HepG2 (cell line): ENCODE data around the gene LATS1. TPM values are rescaled to one million over a fixed set of nuclear protein-coding genes. Genes with fewer than 3 reads are reported as not detected.

Experiments
- ATAC-seq: fragments of 200-7000 bp; cut with Tn5 transposase; 3 replicates; pipeline ENCODE4 v1.9.1; 2020; ENCODE audit warnings: mild to moderate bottlenecking, moderate library complexity
- BruUV-seq: library from RNA; stranded (reverse); fragments of 400-500 nt; replicated peaks from 2 replicates; lab custom pipeline; 2021; lab: Mats Ljungman, UMichigan
- CTCF ChIA-PET: fragments of 300-600 bp; formaldehyde crosslinking; extraction: SDS; loops from one replicate; lab custom pipeline; 2021; ENCODE audit warnings: low total read pairs, inconsistent platforms, low intra/inter-chr PET ratio; lab: Yijun Ruan, JAX
- POLR2A ChIA-PET: fragments of 350-600 bp; sonication (Branson Sonifier 250); formaldehyde crosslinking; loops from one replicate; lab custom pipeline; 2020; ENCODE audit warnings: antibody characterized with exemption, inconsistent platforms; lab: Yijun Ruan, JAX
- DNase-seq: peaks from one replicate; pipeline ENCODE4 v3.0.0-alpha.2; 2015; ENCODE audit warnings: low spot score
- FAIRE-seq: peaks from 3 replicates; lab custom pipeline; 2011; peaks lifted over from hg19 to GRCh38; lab: Jason Lieb, UNC
- H2AFZ ChIP-seq: one replicate; pipeline ENCODE4 v1.6.1; 2011; ENCODE audit warnings: low read length, inconsistent platforms
- H3K27ac ChIP-seq: fragments of 300-600 bp; 3 replicates; pipeline ENCODE4 v1.8.0; 2011; ENCODE audit warnings: mixed run types, mild to moderate bottlenecking, mixed read lengths, low read length, inconsistent platforms; ENCODE audit not compliant: insufficient read depth; ENCODE audit errors: extremely low read length
- H3K27me3 ChIP-seq, 2 experiments: fragments of 200-600 bp in 1 of 2; 2 replicates in 1 of 2; 3 replicates in 1 of 2; pipeline versions ENCODE4 v1.6.0 to v1.8.0; 2011; ENCODE audit warnings: low read length in 2 of 2, mild to moderate bottlenecking in 2 of 2, moderate library complexity in 2 of 2, inconsistent platforms in 1 of 2; ENCODE audit not compliant: insufficient read depth in 2 of 2, control insufficient read depth in 1 of 2
- H3K36me3 ChIP-seq, 2 experiments: fragments of 200-600 bp in 1 of 2; replicated peaks in 1 of 2; 2 replicates in 1 of 2; 3 replicates in 1 of 2; pipeline versions ENCODE4 v1.5.1 to v1.8.0; 2011; ENCODE audit warnings: low read length in 2 of 2, inconsistent platforms in 1 of 2; ENCODE audit not compliant: insufficient read depth in 2 of 2, control insufficient read depth in 1 of 2
- H3K4me1 ChIP-seq: 2 replicates; pipeline ENCODE4 v1.5.1; 2012; ENCODE audit warnings: low read length, inconsistent platforms; ENCODE audit not compliant: insufficient read depth
- H3K4me2 ChIP-seq: 2 replicates; pipeline ENCODE4 v1.6.0; 2011; ENCODE audit warnings: low read depth, low read length, inconsistent platforms
- H3K4me3 ChIP-seq, 3 experiments: fragments of 200-600 bp in 1 of 3; sonication (generic), shearing (Covaris generic) in 1 of 3; replicated peaks in 1 of 3; 2 replicates each; pipeline ENCODE4 v1.5.1; 2011 to 2016; ENCODE audit warnings: low read length in 3 of 3, inconsistent platforms in 2 of 3, low read depth in 2 of 3, mild to moderate bottlenecking in 2 of 3, control low read depth in 1 of 3, mixed read lengths in 1 of 3; ENCODE audit not compliant: insufficient read depth in 1 of 3
- H3K79me2 ChIP-seq: one replicate; pipeline ENCODE4 v1.6.1; 2011; ENCODE audit warnings: low read length, inconsistent platforms; ENCODE audit not compliant: insufficient read depth
- H3K9ac ChIP-seq: 2 replicates; pipeline ENCODE4 v1.6.0; 2011; ENCODE audit warnings: mild to moderate bottlenecking, low read depth, low read length, inconsistent platforms; ENCODE audit not compliant: insufficient read depth
- H3K9me3 ChIP-seq: 2 replicates; pipeline ENCODE4 v1.5.1; 2012; ENCODE audit warnings: mild to moderate bottlenecking, low read length
- H4K20me1 ChIP-seq: 2 replicates; pipeline ENCODE4 v1.6.0; 2011; ENCODE audit warnings: inconsistent platforms, mild to moderate bottlenecking, low read length, moderate library complexity; ENCODE audit not compliant: insufficient read depth
- CEBPB ChIP-seq: IDR thresholded peaks from 2 replicates; pipeline ENCODE4 v1.6.1; 2011; ENCODE audit warnings: low read depth, low read length, improper control_type of control experiment, borderline replicate concordance
- CENPT ChIP-seq: sonication (generic); formaldehyde crosslinking; IDR thresholded peaks from 2 replicates; pipeline ENCODE4 v1.8.0; 2022; ENCODE audit warnings: low read depth, mild to moderate bottlenecking, moderate library complexity, missing genetic modification reagents
- ESRRA ChIP-seq: sonication (generic); formaldehyde crosslinking; IDR thresholded peaks from 2 replicates; pipeline ENCODE4 v1.5.1; 2020; ENCODE audit warnings: mild to moderate bottlenecking, low read depth, missing genetic modification reagents
- KLF12 ChIP-seq: sonication (generic); formaldehyde crosslinking; IDR thresholded peaks from 2 replicates; pipeline ENCODE4 v1.4.0; 2020; ENCODE audit warnings: missing genetic modification reagents, borderline replicate concordance
- MYC ChIP-seq: sonication (generic); formaldehyde crosslinking; IDR thresholded peaks from 2 replicates; pipeline ENCODE4 v1.9.0; 2021; ENCODE audit warnings: missing genetic modification reagents, borderline replicate concordance
- PTBP1 ChIP-seq: fragments of 200-400 bp; formaldehyde crosslinking; IDR thresholded peaks from 2 replicates; pipeline ENCODE4 v1.6.1; 2018; ENCODE audit warnings: low read length, low read depth; ENCODE audit not compliant: poor library complexity, severe bottlenecking
- RFXAP ChIP-seq: sonication (generic); formaldehyde crosslinking; IDR thresholded peaks from 2 replicates; pipeline ENCODE4 v1.4.0; 2020; ENCODE audit warnings: missing genetic modification reagents, borderline replicate concordance
- SALL2 ChIP-seq: sonication (generic); formaldehyde crosslinking; IDR thresholded peaks from 2 replicates; pipeline ENCODE4 v1.8.1; 2023; ENCODE audit warnings: mild to moderate bottlenecking, missing genetic modification reagents, inconsistent platforms
- SP5 ChIP-seq: IDR thresholded peaks from 2 replicates; pipeline ENCODE4 v1.6.1; 2016; ENCODE audit warnings: low read depth, borderline replicate concordance
- WIZ ChIP-seq: sonication (generic); formaldehyde crosslinking; IDR thresholded peaks from 2 replicates; pipeline ENCODE4 v1.5.1; 2020; ENCODE audit warnings: mild to moderate bottlenecking, missing genetic modification reagents
- ZBTB7A ChIP-seq: sonication (generic); formaldehyde crosslinking; IDR thresholded peaks from 2 replicates; pipeline ENCODE4 v1.8.0; 2022; ENCODE audit warnings: mild to moderate bottlenecking, missing genetic modification reagents
- ZNF280D ChIP-seq: sonication (generic); formaldehyde crosslinking; IDR thresholded peaks from 2 replicates; pipeline ENCODE4 v1.5.1; 2020; ENCODE audit warnings: mild to moderate bottlenecking, missing genetic modification reagents
- ZNF496 ChIP-seq: sonication (generic); formaldehyde crosslinking; IDR thresholded peaks from 2 replicates; pipeline ENCODE4 v1.8.1; 2023; ENCODE audit warnings: mild to moderate bottlenecking, moderate library complexity, missing genetic modification reagents; ENCODE audit not compliant: insufficient replicate concordance
- ZNF567 ChIP-seq: sonication (generic); formaldehyde crosslinking; IDR thresholded peaks from 2 replicates; pipeline ENCODE4 v1.8.1; 2023; ENCODE audit warnings: mild to moderate bottlenecking, missing genetic modification reagents, borderline replicate concordance
- ZNF614 ChIP-seq: IDR thresholded peaks from 2 replicates; pipeline ENCODE4 v1.6.1; 2018; ENCODE audit warnings: missing biosample characterization, missing genetic modification reagents, inconsistent platforms, borderline replicate concordance
- WGBS: methylation state at CpG from one replicate; pipeline ENCODE4 v1.1.6; 2017; ENCODE audit warnings: low lambda C conversion rate; 5-methylcytosine and 5-hydroxymethylcytosine counted together
- in situ Hi-C: cut with HindIII; loops from 2 replicates; pipeline ENCODE4 v1.10.0; 2017; ENCODE audit warnings: low pct_unique_long_range_greater_than_20kb; ENCODE audit not compliant: extremely low pct_ligation_motif_present
- intact Hi-C: fragments of 100-400 bp; cut with micrococcal nuclease; formaldehyde crosslinking; loops from one replicate; pipeline ENCODE4 v1.10.0; 2022; ENCODE audit not compliant: unreplicated experiment
- polyA plus RNA-seq, 8 experiments: library from polyadenylated mRNA; depleted of rRNA in 3 of 8; stranded (reverse) in 7 of 8; unstranded in 1 of 8; fragments of >200 nt; fragmentation: Illumina TruSeq in 4 of 8; extraction: Trizol in 4 of 8; gene quantifications; 2 replicates each; pipeline versions ENCODE4 v1.2.1 to v1.2.3, GENCODE V29; 2011 to 2016; ENCODE audit warnings: low read depth in 4 of 8, missing spikeins in 1 of 8, mixed read lengths in 1 of 8; ENCODE audit not compliant: insufficient read depth in 1 of 8
- total RNA-seq, 5 experiments: library from RNA; depleted of rRNA; stranded (reverse); fragments of >200 nt; fragmentation: Illumina TruSeq; extraction: Trizol; gene quantifications; 2 replicates each; pipeline ENCODE4 v1.2.3, GENCODE V29; 2016; ENCODE audit warnings: low read depth in 1 of 5
- TF ChIP-seq, protein P1 (sequence below): sonication (generic); formaldehyde crosslinking; IDR thresholded peaks from 2 replicates; pipeline ENCODE4 v1.4.0; 2020; ENCODE audit warnings: missing genetic modification reagents

Gene LATS1
- total and polyA plus RNA-seq, 2 of the 13 experiments (the other 11 are each of a cell fraction or from before 2014, with no cell fraction given) = 9.9 to 12.6 TPM

DNA sequence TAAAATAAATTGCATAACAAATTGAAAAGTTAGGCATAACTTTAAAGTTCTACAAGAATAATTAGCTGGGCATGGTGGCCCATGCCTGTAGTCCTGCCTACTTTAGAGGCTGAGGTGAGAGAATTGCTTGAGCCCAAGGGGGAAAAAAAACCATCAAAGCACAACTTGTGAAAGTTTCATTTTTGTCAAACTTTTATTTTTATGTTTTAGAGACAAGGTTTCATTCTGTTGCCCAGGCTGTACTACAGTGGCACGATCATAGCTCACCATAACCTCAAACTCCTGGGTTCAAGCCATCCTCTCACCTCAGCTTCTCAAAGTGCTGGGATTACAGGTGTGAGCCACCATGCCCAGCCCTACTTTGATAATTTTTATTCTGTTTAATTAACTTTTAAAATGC, 83.6 kb downstream of the LATS1 start (continued):
- no peak for TF ChIP-seq WIZ (CRISPR knock-in tag)

DNA sequence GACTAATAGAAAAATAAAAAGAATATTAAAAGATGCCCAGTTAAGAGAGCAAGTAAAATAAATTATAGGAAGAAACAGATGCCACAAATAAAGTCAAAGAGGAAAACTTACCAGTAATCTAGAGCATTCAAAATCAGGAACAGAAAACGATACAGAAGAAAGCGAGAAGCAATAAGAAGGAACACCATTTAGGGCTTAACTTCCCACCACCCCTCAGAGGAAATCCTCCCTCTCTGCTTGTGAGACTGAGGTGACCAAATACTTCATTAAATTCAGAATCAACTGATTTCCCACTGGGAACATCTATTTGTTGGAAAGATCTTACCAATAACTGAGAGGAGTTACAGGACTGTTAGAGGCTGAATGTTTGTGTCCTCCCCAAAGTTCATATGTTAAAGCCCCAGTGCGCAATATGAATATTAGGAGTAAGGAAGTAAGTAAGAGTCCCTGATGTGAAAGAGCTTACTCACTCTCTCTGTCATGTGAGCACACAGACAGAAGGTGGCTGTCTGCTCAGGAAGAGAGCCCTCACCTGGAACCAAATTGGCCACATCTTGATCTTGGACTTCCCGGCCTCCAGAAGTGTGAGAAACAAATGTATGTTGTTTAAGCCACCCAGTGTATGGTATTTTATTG, 88.9 kb downstream of the LATS1 start:
- FAIRE-seq (no peak), DNase-seq (no peak), ATAC-seq (no peak)
- intact Hi-C loops (no loop called here), in situ Hi-C loops (no loop called here)
- Histone ChIP-seq H3K36me3 (peaks cover 3 to 16% of the 10 kb centered on the region in 2 experiments; a peak in 4 of 5 replicates), H3K9ac (no peak overlapping the region), H3K4me3 (no peak overlapping the region), H3K27ac (no peak overlapping the region), H3K27me3 (no peaks in the 10 kb centered on the region), H3K4me2 (no peak overlapping the region), H2AFZ (no peak overlapping the region), H3K9me3 (no peaks in the 10 kb centered on the region), H3K79me2 (no peaks in the 10 kb centered on the region), H3K4me1 (no peaks in the 10 kb centered on the region), H4K20me1 (no peaks in the 10 kb centered on the region)
- ChIA-PET POLR2A (no interaction called here), CTCF (no interaction called here)
- WGBS = 97% methylated on average over 4 of the region's 4 CpGs
- TSS peak; percentile 21 for BruUV-seq
- no peak for TF ChIP-seq PTBP1
- no peak for TF ChIP-seq CEBPB
- no peak for TF ChIP-seq CENPT (CRISPR knock-in tag)
- TF ChIP-seq RFXAP = no peak
- no peak for TF ChIP-seq ZNF496 (CRISPR knock-in tag)
- no peak for TF ChIP-seq ZNF614 (CRISPR knock-in tag)
- no peak for TF ChIP-seq ZNF280D (CRISPR knock-in tag)
- TF ChIP-seq ESRRA (CRISPR knock-in tag) = no peak
- TF ChIP-seq ZNF567 (CRISPR knock-in tag) = no peak
- no peak for TF ChIP-seq SP5 (CRISPR knock-in tag)
- no peak for TF ChIP-seq KLF12 (CRISPR knock-in tag)
- TF ChIP-seq MYC (CRISPR knock-in tag) = no peak
- TF ChIP-seq, protein P1, sequence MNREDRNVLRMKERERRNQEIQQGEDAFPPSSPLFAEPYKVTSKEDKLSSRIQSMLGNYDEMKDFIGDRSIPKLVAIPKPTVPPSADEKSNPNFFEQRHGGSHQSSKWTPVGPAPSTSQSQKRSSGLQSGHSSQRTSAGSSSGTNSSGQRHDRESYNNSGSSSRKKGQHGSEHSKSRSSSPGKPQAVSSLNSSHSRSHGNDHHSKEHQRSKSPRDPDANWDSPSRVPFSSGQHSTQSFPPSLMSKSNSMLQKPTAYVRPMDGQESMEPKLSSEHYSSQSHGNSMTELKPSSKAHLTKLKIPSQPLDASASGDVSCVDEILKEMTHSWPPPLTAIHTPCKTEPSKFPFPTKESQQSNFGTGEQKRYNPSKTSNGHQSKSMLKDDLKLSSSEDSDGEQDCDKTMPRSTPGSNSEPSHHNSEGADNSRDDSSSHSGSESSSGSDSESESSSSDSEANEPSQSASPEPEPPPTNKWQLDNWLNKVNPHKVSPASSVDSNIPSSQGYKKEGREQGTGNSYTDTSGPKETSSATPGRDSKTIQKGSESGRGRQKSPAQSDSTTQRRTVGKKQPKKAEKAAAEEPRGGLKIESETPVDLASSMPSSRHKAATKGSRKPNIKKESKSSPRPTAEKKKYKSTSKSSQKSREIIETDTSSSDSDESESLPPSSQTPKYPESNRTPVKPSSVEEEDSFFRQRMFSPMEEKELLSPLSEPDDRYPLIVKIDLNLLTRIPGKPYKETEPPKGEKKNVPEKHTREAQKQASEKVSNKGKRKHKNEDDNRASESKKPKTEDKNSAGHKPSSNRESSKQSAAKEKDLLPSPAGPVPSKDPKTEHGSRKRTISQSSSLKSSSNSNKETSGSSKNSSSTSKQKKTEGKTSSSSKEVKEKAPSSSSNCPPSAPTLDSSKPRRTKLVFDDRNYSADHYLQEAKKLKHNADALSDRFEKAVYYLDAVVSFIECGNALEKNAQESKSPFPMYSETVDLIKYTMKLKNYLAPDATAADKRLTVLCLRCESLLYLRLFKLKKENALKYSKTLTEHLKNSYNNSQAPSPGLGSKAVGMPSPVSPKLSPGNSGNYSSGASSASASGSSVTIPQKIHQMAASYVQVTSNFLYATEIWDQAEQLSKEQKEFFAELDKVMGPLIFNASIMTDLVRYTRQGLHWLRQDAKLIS (CRISPR knock-in tag) = no peak
- TF ChIP-seq ZBTB7A (CRISPR knock-in tag) = no peak
- TF ChIP-seq SALL2 (CRISPR knock-in tag) = no peak
